ENCODE measurements around the gene ACVR2B. TPM values are rescaled to one million over a fixed set of nuclear protein-coding genes. Genes with fewer than 3 reads are reported as not detected.

Gene ACVR2B
- total RNA-seq, 1 donor from 2014 or later: 56.7 TPM

- Mint-ChIP-seq H3K27me3 (ENCODE audit: unreplicated experiment) (no peaks in the 10 kb centered on the region), H3K4me3 (ENCODE audit: unreplicated experiment) (no peak overlapping the region), H3K36me3 (ENCODE audit: low read depth, unreplicated experiment) (peaks cover 9% of the 10 kb centered on the region), H3K27ac (ENCODE audit: unreplicated experiment) (no peak overlapping the region), H3K4me1 (ENCODE audit: unreplicated experiment) (no peaks in the 10 kb centered on the region), H3K9me3 (ENCODE audit: unreplicated experiment) (peaks cover 4% of the 10 kb centered on the region)
- TF ChIP-seq CTCF (IDR thresholded peaks at IDR 0.05; ENCODE audit: unreplicated experiment): no peak
- no peak for DNase-seq (ENCODE audit: low spot score)
Observed at GRCh38 chr3:38533285-38533976, 79.7 kb downstream of the ACVR2B start.

GRCh38 chr3:38534180-38534579 lies 80.5 kb downstream of the ACVR2B start:
- no peak for DNase-seq (ENCODE audit: low spot score)
- no peak overlapping the region for H3K4me3 Mint-ChIP-seq (ENCODE audit: unreplicated experiment)

DNA sequence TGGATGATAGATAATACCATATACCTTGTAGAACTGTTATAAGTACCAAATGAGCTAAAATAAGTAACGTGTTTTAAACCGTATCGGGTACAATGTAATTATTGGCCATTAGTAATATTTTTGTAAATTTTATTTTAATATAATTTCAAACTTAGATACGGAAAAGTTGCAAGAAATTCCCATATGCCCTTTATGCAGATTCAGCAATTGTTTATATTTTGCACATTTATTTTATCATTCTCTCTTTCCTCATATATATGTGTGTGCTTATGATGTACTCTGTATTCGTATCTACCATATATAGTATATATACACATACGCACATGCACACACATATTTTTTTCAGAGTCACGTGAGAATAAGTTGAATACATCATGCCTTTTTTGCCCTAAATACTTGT lies 80.9 kb downstream of the ACVR2B start:
- no peaks in the 10 kb centered on the region for H3K4me1 Mint-ChIP-seq (ENCODE audit: unreplicated experiment)
- H3K27ac Mint-ChIP-seq (ENCODE audit: unreplicated experiment): no peak overlapping the region
- H3K27me3 Mint-ChIP-seq (ENCODE audit: unreplicated experiment): no peaks in the 10 kb centered on the region
- DNase-seq (ENCODE audit: low spot score): no peak
- peaks cover 4% of the 10 kb centered on the region for H3K9me3 Mint-ChIP-seq (ENCODE audit: unreplicated experiment)
- TF ChIP-seq CTCF (IDR thresholded peaks at IDR 0.05; ENCODE audit: unreplicated experiment): no peak
- peaks cover 12% of the 10 kb centered on the region for H3K36me3 Mint-ChIP-seq (ENCODE audit: low read depth, unreplicated experiment)
- H3K4me3 Mint-ChIP-seq (ENCODE audit: unreplicated experiment): no peak overlapping the region

More at GRCh38 chr3:38534180-38534579, 80.5 kb downstream of the ACVR2B start:
- Mint-ChIP-seq H3K27ac (ENCODE audit: unreplicated experiment) (no peak overlapping the region), H3K36me3 (ENCODE audit: low read depth, unreplicated experiment) (peaks cover 9% of the 10 kb centered on the region), H3K27me3 (ENCODE audit: unreplicated experiment) (no peaks in the 10 kb centered on the region), H3K9me3 (ENCODE audit: unreplicated experiment) (peaks cover 4% of the 10 kb centered on the region), H3K4me1 (ENCODE audit: unreplicated experiment) (no peaks in the 10 kb centered on the region)
- no peak for TF ChIP-seq CTCF (IDR thresholded peaks at IDR 0.05; ENCODE audit: unreplicated experiment)

DNA sequence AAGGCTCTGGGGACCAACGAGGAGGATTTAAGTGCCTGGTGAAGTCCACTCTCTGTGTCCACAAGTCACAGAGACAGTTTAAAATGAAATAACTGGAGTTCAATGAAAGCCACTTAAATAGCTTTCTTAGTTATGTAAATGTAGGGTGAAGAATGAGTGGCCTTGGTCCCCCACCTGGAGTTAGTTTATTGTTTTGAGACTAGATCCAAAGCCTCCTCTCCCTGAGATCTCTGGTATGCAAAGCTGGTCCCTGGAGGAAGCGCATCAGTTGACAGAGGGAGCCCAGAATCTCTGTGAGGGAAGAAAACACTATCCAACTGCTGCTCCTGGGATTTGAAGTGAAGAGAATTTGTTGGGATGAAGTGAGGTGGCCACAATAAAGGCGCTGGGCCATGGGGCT lies 83.0 kb downstream of the ACVR2B start:
- Mint-ChIP-seq H3K9me3 (ENCODE audit: unreplicated experiment) (peaks cover 4% of the 10 kb centered on the region), H3K4me3 (ENCODE audit: unreplicated experiment) (no peak overlapping the region), H3K27ac (ENCODE audit: unreplicated experiment) (no peak overlapping the region), H3K4me1 (ENCODE audit: unreplicated experiment) (no peaks in the 10 kb centered on the region), H3K27me3 (ENCODE audit: unreplicated experiment) (no peaks in the 10 kb centered on the region), H3K36me3 (ENCODE audit: low read depth, unreplicated experiment) (peaks cover 14% of the 10 kb centered on the region)
- no peak for DNase-seq (ENCODE audit: low spot score)
- TF ChIP-seq CTCF (IDR thresholded peaks at IDR 0.05; ENCODE audit: unreplicated experiment): no peak

DNA sequence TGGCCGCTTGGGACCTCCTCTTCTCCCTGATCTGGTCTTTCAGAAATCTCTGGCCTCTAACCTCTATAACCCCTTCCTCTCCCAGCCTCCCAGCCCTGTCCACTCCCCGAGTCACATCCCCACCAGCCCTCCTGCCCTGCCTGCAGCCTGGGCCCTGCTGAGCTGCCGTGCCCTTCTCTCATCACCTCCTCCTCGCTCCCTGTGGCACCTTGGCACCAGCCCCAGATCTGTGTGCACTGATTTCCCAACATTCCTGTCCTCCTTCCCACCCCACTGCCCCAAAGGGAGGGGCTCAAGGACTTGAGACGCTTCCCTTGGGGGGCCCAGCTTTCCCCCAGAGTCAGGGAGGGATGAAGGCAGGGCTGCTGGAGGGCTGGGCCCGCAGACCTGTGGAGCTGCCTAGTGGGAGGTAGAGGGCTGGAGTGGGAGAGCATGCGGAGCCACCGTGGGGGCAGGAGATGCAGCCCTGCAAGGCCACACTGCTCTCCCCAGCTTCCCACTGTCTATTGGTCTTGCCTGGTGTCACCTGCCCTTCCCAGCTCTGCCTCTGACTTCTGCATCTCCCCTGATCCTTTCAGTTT lies 85.2 kb downstream of the ACVR2B start:
- no peak for TF ChIP-seq CTCF (IDR thresholded peaks at IDR 0.05; ENCODE audit: unreplicated experiment)
- no peak overlapping the region for H3K27ac Mint-ChIP-seq (ENCODE audit: unreplicated experiment)
- no peaks in the 10 kb centered on the region for H3K27me3 Mint-ChIP-seq (ENCODE audit: unreplicated experiment)
- H3K9me3 Mint-ChIP-seq (ENCODE audit: unreplicated experiment): peaks cover 4% of the 10 kb centered on the region
- no peaks in the 10 kb centered on the region for H3K4me1 Mint-ChIP-seq (ENCODE audit: unreplicated experiment)
- H3K36me3 Mint-ChIP-seq (ENCODE audit: low read depth, unreplicated experiment): peaks cover 14% of the 10 kb centered on the region
- no peak for DNase-seq (ENCODE audit: low spot score)
- no peak overlapping the region for H3K4me3 Mint-ChIP-seq (ENCODE audit: unreplicated experiment)
